DMS153 (cell line): ENCODE measurements around the gene RBM14.
"Not testable (repeated sequence)": the region's sequence is repeated elsewhere in the genome, so short reads cannot be mapped to it uniquely, and the experiment has no call there.

Source experiments
- DNase-seq: peaks from one replicate; lab custom pipeline; 2025; lab: John Stamatoyannopoulos, UW

Gene RBM14, protein sequence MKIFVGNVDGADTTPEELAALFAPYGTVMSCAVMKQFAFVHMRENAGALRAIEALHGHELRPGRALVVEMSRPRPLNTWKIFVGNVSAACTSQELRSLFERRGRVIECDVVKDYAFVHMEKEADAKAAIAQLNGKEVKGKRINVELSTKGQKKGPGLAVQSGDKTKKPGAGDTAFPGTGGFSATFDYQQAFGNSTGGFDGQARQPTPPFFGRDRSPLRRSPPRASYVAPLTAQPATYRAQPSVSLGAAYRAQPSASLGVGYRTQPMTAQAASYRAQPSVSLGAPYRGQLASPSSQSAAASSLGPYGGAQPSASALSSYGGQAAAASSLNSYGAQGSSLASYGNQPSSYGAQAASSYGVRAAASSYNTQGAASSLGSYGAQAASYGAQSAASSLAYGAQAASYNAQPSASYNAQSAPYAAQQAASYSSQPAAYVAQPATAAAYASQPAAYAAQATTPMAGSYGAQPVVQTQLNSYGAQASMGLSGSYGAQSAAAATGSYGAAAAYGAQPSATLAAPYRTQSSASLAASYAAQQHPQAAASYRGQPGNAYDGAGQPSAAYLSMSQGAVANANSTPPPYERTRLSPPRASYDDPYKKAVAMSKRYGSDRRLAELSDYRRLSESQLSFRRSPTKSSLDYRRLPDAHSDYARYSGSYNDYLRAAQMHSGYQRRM

GRCh38 chr11:66616379-66617154 is at the start of gene RBM14:
Gene RBM14, plus strand, starts transcription at chr11:66616630. Its CDS starts 91 bp downstream, at chr11:66616721.
- DNase-seq = peak; percentile 98

DNA sequence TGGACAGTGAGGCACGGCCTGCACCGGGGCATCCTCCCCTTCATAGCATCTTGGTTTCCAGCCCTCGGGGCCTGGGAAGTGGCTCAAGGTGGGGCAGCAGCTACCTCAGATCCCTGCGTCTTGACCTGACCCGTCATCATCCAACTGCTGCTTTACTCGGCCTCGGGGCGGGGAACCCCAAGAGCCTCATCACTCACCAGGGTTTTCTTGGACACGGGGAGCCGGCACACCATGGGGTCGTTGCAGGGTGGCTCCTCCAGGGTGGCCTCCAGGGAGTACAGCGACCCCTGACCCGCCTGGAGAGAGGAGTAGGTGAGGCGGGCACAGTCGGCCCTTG is 48.7 kb upstream of the RBM14 start:
- no peak for DNase-seq

DNA sequence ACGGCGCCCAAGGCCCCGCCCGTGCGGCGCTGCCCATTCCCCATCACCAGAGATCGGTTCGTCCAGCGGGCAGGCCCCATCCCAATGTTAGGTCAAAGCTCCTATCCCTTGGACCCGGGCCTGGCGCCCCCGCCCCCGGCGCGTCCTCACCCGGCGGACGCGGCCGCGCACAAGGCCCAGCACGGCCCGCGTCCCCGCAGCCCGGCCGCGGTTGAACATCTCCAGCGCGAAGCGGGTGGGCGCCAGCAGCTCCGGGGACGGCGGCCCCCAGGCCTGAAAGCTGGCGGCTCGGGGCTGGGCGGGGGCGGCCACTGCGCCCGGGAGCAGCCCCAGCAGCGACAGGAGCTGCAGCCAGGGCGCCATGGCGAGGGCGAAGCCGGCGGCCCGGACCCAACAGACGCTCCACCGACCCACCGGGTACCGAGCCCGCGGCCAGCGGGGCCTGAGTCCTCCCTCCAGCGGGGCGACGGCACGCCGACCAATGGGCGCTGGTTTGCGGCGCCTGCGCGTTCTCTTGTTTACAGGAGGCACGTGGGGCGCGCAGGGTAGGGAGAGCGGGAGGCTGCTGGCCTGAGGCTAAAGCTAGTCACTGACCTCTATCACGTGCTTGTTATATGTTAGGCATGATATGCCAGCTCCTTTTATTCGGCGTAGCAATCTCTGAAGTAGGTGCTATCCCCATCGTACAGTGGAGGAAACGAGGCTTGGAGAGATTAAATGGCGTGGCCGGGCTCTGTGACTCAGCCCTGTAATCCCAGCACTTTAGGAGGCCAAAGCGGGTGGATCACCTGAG is 48.1 kb upstream of the RBM14 start, which contains the start of gene CTSF:
CTSF (minus strand) TSS at position 483 of the 793 bp plus-strand sequence; CDS start at position 363, 120 bp downstream.
- peak; percentile 65 for DNase-seq

DNA sequence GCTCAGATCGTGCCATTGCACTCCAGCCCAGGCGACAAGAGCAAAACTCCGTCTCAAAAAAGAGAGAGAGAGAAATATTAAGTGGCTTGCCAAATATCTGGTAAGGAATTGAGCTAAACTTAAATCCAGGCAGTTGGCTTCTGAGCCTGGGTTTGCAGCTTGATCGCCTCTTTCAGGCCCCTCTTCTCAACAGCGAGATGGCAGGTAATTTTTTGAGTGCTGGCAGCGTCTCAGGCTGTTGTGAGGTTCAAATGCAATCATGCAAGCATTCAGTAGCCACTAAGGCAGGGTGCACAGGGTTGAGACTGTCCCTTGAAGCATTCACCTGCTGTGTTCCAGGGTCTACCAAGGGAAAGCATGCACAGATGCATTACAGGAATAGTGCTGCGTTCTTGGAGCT is 47.4 kb upstream of the RBM14 start:
- DNase-seq = no peak

GRCh38 chr11:66570079-66570849 is 46.2 kb upstream of the RBM14 start:
- no peak for DNase-seq

- DNase-seq = no peak
Measured at GRCh38 chr11:66570850-66571180, 45.6 kb upstream of the RBM14 start.

- peak; percentile 12 for DNase-seq
Measured at GRCh38 chr11:66579017-66579606, 37.3 kb upstream of the RBM14 start.

DNA sequence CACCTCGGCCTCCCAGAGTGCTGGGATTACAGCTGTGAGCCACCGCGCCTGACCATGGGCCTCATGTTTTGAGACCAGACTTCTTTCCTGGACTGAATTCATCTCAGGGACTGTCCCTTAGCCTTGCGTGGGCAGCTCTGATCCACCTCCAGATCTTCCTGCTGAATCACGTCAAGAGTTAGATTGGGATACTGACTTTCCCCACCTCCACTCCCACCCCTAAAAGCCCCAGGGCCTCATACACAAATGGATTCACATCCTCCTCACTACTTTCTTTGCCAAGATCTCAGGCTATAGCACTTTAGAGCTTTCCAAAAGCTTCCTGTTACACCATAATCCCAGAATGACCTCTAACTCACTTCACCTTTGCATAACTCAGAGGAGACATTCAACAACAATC is 35.6 kb upstream of the RBM14 start:
- no peak for DNase-seq

DNA sequence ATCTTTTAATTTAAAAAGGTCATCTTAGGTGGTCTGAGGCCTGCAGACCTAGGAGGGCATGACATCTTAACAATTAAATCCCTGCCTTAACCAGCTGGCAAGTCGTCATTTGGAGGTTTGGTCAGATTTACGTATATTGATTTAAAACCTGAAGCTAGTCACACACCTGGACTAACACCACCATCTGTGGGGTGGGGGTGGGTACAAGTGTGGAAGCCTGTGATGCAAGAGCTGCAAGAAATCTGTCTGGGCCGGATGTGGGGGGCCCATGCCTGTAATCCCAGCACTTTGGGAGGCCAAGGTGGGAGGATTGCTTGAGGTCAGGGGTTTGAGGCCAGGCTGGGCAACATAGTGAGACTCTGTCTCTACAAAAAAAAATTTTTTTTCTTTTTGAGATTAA is 35.2 kb upstream of the RBM14 start:
- no peak for DNase-seq

- not testable (repeated sequence) for DNase-seq
Measured at GRCh38 chr11:66582565-66583147, 33.8 kb upstream of the RBM14 start.

GRCh38 chr11:66585447-66585846 is 31.0 kb upstream of the RBM14 start:
- not testable (repeated sequence) for DNase-seq

GRCh38 chr11:66586136-66586535 is 30.3 kb upstream of the RBM14 start:
- no peak for DNase-seq

GRCh38 chr11:66589315-66589714 is 27.1 kb upstream of the RBM14 start:
- not testable (repeated sequence) for DNase-seq

GRCh38 chr11:66589996-66590675 is 26.3 kb upstream of the RBM14 start:
- DNase-seq = no peak

- DNase-seq = no peak
Measured at GRCh38 chr11:66591175-66591574, 25.3 kb upstream of the RBM14 start.

- peak; percentile 84 for DNase-seq
Measured at GRCh38 chr11:66592457-66593302, 23.8 kb upstream of the RBM14 start, which contains the start of the genes CCDC87 and CCS. Gene CCDC87, minus strand, starts transcription at chr11:66593063. Its CDS starts 48 bp downstream, at chr11:66593015. Gene CCS, plus strand, starts transcription at chr11:66593185. Its CDS starts 77 bp downstream, at chr11:66593262.

GRCh38 chr11:66593303-66593635 is 23.2 kb upstream of the RBM14 start:
- no peak for DNase-seq

- DNase-seq = no peak
Measured at GRCh38 chr11:66593650-66594049, 22.8 kb upstream of the RBM14 start.
